SKM-1 treated with dmso at 0.1 percent for 144 hours (cell line): Measurements from ENCODE around the gene CD93.

ENCODE experiments used
- DNase-seq: peaks from one replicate; lab custom pipeline; 2025; ENCODE audit not compliant: unreplicated experiment; lab: John Stamatoyannopoulos, UW

The CD93 gene

GRCh38 chr20:23100720-23101107 is 14.6 kb upstream of the CD93 start:
- no peak for DNase-seq

GRCh38 chr20:23099791-23100719 is 13.9 kb upstream of the CD93 start:
- no peak for DNase-seq

GRCh38 chr20:23097636-23098580 is 11.8 kb upstream of the CD93 start:
- no peak for DNase-seq

DNA sequence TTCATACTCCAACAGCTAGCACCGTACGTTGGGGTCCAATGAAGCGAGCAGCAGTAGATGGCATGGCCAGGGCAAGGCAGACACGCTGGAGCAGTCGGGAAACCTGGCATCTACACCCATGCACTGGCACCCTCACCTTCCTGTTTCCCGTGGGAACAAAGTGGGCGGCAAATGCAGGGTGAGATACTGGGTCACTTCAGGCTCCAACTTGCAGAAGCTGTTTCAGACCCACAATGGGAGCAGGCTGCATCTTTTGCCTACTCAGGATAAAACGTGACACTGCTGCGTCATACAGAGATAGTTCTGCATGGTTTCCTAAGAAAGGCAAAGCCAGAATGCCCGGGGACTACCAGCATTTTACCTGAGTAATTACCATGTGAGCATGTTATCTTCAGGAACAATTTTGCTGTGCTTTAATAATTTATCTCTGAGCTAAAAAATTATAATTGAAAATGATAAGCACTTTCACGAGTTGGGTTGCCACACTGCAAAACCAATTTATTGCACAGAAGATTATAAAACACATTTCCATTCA is 10.9 kb upstream of the CD93 start:
- no peak for DNase-seq

GRCh38 chr20:23096097-23096496 is 10.0 kb upstream of the CD93 start:
- no peak for DNase-seq

DNA sequence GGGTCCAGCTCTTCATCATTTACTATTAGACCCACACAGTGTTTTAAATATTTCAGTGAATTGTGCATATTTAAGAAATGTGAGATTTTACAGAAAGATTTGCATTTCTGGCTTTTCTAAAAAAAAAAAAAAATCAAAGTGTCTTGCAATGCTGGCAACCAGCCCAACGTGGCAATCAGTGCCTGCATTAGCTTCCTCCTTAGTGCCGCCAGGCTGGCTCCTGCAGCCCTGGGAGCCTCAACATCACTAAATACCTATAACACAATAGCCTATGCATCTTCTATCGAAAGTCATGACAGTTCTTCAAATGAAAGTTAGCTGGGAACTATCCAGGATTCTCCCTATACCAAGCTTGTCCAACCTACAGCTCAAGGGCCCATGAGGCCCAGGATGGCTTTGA is 9.4 kb upstream of the CD93 start:
- no peak for DNase-seq

DNA sequence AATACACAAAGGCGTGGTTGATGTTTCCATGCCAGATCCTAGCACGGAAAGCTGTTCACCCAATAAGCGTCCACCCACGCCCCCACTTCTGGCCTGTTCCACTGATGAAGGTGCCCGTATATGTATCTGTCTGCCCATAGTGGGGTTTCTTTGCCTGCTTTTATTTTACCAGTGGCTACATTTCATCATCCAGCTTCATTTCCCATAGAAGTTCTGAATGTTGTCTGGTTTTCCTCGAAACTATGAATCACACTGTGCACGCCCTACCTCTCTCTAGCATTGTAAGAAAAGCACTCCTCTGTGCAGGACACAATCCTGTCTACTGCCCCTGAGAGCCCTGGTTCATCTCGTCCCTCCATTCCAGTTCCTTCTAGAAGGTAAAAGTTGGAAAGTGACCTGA is 8.8 kb upstream of the CD93 start:
- no peak for DNase-seq

DNA sequence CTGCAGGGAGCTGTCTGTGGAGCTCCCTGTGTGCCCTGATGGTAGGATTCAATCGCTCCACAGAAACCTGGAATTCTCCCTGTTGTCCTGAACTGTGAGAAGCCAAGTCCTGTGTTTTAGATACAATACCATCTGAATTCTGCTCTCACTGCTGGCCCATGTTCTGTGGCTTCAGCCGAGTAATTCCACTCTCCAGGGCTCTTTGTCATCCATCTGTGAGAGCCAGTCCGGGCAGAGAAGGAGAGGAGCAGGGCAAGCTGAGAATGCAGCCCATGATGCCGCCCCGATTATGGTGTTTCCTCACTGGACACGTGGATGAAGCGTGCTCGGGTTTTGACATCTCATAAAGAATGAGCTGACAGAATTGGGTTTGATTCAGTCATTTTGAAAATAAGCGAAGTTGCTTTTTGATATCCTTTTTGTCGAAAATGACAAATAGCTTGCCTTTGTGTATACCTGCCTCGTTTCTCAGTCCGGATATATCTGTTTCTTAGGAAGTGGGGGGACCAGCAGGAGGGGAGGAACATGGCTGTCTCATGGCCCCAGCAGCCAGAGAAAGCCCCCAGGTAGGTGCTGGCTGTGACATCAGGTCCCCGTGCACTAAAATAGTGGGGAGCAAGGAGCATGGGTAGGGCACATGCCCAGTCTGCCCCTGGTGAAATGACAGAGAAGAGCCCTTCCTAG is 8.2 kb upstream of the CD93 start:
- DNase-seq: no peak

GRCh38 chr20:23093613-23094012 is 7.5 kb upstream of the CD93 start:
- no peak for DNase-seq

GRCh38 chr20:23092861-23093495 is 6.9 kb upstream of the CD93 start:
- DNase-seq: no peak

DNA sequence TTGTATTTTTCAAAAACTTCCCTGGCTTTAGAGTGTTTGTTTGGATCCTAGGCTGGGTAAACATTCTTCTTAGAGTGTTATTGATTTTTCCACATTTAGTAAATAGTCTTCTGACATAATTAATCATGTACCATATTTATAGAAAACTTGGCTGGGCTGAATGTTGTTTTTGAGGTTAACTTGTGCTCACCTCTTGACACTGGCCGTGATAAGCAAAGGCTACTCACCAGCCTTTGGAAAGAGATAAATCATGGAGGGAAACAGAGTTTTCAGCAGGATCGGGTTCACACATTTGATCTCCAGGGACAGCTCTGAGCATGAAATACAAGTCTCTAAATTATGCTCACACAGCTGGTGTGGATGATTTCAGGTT is 6.2 kb upstream of the CD93 start:
- no peak for DNase-seq

DNA sequence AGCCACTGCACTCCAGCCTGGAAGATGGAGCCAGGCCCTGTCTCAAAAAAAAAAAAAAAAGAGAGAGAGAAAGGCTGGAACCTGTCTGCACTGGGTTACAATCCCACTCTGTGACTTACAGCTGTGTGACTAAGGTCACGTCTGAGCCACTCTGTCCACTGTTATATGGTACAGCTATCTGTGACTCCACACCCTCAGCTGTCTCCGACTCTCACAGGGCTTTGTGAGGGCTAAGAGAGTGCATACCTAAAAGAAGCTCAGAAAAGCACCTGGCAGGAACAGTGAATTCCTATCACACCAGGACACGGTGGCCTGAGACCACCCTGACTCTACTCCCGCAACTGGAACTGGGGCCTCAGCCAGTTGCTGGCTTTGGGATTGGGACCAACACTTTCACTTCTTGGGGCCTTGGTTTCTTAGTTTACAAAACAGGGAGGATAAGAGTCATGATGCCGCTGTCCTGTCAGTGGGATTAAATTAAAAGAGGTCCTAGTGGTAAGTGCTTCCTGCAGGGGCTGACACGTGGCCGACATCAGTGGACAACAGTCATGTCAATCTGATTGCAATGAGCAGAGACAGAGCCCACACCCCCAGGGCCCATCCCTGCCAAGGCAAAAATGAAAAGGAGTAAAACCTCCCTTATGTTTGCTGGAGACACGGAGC is 5.7 kb upstream of the CD93 start:
- DNase-seq: no peak

- DNase-seq: no peak
Measured at GRCh38 chr20:23090878-23091277, 4.8 kb upstream of the CD93 start.

DNA sequence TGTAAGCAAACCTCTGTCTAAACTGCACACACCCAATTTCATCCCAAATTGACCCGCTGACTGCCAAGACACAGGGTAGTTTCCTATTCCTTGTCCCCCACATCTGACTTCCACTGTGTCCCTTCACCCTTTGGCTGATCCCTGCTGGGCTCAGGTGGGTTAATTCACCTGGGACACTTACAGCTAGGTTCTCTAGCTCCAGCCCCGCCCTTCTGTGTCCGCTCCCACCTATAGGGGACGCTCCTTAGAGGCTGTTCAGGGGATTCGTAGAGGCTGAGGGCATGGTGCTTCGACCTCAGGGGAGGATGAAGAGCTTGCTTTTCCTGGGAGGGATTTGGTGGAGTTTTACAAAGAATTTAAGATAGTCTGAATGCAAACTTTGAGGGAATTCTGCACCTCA is 4.0 kb upstream of the CD93 start:
- no peak for DNase-seq

DNA sequence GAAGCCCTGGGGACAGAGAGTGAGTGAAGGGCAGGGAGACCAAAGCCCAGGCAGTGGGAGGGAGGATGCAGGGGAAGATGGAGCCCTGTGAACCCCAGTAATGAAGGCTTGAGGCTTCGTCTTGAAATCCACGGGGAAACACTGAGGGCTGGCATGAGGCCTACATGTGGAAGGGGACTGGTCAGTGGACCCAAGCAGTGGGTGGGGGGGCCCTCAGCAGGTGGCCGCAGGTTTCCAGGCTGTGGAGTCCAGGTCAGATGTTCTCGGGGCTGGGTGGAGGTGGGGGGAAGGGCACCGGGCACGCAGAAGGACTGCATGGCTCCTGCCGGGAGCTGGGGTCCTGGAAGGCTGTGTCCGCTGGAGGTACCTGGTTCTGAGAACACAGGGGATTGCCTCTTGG is 2.7 kb upstream of the CD93 start:
- no peak for DNase-seq

DNA sequence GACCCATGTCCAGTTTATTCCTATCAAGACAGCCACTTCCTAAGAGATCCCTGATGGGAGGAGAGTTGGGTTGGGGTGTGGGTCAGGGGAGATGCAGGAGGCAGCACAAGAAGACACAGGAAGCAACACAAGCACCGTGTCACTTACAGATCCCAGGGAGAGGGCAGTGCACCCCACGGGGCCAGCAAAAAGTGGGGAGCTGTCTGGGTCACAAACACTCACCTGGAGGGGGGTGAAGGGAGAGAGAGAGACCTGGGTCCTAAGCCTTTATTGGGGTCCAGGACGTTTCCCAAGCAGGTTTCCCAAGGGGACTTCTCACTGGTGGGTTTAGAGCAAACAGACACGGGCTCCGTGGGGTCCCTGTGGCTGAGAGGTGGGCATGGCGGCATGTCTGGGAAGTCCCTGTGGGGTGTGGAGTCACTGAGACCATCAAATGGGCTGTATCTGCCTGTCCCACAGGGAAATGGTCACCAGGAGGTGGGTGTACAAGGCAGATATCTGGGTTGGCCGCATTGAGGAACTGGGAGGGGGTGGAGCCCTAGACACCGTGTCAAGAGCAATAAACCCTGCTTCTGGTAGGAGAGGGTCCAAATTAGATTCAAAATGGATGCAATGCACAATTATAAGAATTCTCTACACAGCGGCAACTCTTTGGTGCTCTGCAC is 1.6 kb upstream of the CD93 start:
- no peak for DNase-seq

- no peak for DNase-seq
Measured at GRCh38 chr20:23086931-23087411, 847 bp upstream of the CD93 start.

DNA sequence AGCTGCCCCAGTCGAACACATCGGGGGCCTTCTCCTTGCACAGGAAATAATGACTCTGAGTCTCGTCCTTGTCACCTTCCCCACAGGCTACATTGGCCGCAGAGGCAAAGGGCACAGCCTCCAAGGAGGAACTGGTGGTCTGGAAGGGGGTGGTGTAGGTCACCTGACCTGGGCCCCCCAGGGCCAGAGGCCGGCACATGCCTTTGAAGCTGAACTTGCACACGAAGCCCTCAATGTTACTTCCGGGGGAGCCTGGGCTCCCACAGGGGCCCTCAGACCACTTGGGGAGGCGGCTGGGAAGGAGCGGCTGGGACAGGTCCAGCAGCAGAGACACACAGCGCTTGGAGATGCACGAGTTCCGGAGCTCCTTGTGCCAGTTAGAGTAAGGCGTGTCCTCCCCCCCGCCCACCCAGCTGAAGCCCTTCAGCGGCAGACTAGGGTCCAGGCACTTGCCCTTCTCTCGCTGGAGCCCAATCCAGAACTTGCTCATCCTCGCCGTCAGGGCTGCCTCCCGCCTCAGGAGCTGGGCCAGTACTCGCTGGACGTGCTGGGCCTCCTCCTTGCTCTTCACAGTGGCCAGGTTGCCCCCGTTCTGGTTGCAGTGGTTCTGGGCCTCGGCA is 578 bp downstream of the CD93 start:
- DNase-seq: no peak

- DNase-seq: no peak
Measured at GRCh38 chr20:23084845-23085365, 1.2 kb downstream of the CD93 start.
